NCI-H1930 (cell line): ENCODE data around the gene PCNX3.

Experiments
- DNase-seq, 2 experiments: peaks; one replicate each; lab custom pipeline; 2025; lab: John Stamatoyannopoulos, UW

Gene PCNX3

GRCh38 chr11:65598258-65598699, 17.3 kb upstream of the PCNX3 start:
- DNase-seq, result no peak

DNA sequence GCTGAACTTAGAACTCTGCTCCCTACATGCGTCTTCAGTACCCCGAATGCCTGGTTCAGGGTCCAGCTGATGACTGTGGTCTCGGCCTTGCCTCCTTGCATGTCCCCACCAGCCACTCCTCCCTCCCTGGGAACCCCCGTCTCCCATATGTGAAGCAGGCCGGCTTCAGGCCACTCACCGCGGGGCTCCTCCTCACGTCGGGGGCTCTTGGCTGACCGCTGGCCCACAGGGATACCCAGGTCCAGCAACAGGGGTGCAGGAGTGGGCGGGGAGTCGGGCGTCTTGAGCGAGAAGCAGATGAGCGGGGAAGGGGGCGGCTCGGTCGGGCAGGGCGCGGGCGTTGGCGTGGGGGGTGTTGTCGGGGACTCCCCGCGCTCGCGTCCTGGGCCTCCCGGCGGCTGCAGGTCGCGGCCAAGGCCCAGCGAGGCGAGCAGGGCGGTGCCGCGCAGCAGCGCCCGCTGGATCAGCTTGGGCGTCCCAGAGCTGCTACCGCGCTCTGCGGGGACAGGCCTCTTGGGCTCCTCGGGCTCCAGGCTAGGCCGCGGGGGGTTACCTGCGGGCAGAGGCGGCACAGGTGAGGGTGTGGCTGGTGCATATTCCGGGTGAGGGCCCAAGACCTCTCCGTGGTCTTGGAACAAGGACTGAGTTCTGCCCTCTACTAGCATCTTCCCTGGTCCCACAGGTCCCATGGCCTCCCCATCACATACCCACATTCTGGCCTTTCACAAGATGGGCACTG, 16.2 kb upstream of the PCNX3 start:
- no peak for DNase-seq

GRCh38 chr11:65599955-65600246, 15.7 kb upstream of the PCNX3 start:
- no peak for DNase-seq

DNA sequence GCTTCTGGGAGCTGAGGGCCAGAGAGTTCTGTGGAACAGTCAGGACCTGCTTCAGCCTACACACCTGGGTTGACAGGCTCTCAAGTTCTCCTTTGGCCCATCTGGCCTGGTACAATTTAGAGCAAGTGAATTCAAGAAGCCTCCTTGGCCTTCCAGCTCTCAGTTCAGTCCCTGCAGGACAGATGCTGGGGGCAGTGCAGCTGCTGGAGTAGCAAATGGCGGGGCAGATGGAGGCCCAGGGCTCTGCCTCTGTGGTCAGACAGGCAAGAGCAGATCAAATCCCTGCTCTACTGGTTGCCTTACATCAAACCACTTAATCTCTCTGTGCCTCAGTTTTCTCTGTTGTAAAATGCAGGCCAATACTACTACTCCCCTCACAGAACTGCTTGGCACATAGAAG, 11.3 kb upstream of the PCNX3 start:
- DNase-seq, result no peak

- peak; percentile 50 to 64 for DNase-seq
Measured at GRCh38 chr11:65606876-65607613, 8.5 kb upstream of the PCNX3 start.

DNA sequence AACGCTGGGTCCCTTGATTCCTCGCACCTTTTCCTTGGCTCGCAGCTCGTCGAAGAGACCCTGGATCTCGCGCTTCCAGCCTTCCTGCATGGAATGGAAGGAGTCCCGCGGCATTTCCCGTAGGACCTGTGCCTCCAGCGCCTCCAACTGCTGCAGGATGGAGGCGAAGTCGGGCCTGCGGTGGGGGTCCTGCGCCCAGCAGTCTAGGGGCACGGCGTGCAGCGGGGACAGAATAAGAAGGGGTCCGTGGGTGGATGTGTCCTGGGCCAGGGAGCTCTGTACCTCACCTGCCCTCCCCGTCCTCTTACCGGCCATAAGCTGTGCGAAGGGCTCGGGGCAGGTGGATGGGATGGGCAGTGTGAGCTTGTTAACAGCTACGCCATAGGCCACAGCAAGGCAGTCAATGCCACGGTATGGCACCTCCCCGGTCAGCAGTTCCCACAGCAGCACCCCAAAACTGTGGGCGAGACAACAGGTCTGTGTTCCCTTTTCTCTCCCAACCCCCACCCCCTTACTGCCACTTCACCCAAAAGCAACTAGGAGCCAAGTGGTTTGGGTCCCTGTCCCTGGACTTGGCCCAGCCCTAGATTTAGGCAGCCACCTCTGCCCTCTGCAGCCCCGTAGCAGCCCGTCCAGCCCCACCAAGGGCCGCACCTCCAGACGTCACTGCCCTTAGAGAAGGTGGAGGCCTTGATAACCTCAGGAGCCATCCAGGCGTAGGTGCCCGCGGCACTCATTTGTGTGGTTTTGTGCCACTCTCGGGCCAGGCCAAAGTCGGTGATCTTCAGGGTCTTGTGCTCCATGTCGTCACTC, 7.8 kb upstream of the PCNX3 start:
- no peak for DNase-seq

GRCh38 chr11:65609229-65609628, 6.3 kb upstream of the PCNX3 start:
- no peak for DNase-seq

DNA sequence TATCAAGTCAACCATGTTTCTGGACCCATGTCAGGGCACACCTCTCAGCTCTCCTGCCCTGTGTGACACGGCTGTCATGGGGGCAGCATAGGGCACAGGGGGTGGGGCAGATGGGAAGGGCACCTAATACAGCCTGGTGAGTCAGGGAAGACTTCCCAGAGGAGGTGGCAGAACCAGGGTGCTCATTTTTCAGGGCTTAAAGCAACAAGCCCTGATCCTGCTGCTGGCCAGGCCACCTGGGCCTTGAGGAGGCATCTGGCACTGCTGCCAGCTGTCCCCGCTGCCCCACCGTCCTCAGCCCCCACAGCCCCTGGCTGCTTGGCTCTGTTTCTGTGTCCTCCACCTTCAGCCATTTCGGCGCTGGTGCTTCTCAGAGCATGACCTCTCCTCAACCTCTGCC, 5.9 kb upstream of the PCNX3 start:
- DNase-seq, result no peak

DNA sequence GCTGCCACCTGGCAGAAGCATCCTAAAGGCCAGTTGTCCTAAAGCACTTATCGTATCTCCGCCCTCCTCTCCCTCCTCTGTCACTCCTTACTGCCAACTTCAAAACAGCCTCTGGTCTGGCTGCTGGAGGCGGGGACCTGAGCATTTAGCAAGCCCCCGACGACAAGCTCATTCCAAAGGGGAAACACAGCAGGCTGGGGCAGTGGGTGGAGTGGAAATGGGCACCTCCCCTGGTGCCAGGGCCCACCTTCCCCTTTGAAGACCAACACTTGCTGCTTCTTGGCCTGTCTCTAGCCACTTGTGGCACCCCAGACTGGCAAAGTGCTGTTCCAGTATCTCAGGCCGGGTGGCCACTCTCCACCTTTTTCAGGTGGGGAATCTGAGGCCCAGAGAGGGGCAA, 5.2 kb upstream of the PCNX3 start:
- DNase-seq, result no peak

- DNase-seq, result no peak
Measured at GRCh38 chr11:65611028-65611757, 4.4 kb upstream of the PCNX3 start.

DNA sequence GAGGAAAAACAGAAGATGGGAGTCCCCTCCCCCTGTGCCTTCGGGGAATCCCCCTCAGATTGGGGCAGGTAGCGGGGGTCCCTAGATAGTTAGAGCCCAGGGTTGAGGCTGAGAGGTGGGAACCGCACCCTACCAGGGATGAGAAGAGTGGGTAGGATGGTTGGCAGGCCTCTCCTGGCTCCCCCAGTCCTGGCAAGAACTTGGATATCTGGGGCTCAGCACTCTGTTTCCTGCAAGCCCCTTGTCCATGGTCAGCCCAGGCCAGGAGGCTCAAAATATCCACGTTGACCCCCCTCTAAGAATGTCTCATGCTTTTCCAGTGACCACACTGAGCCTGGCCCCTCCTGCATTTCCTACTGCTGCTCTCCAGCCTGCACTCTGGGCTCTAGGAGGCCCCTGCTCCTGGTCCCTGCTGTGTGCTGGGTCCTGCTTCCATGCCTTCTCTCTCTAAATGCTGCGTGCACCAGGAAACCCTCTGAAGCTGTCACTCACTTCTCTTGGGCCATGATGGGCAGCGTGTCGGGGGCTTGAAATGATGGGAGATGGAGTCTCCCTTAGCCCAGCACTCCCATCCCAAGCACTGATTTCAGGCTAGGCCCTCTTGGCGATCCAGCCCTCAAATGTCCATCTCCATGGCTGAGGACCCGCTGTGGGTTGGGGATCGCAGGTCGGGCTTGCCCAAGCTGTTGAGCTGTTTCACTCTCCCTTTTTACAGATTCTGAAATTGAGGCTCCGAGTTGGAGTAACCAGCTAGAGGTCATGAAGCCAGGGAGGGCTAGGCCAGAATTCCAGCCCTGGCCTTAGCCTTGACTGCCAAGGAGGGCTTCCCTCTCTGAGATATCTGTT, 3.6 kb upstream of the PCNX3 start:
- no peak for DNase-seq

GRCh38 chr11:65612691-65613090, 2.9 kb upstream of the PCNX3 start:
- DNase-seq, result no peak

GRCh38 chr11:65613091-65613928, 2.3 kb upstream of the PCNX3 start:
- DNase-seq, result no peak

DNA sequence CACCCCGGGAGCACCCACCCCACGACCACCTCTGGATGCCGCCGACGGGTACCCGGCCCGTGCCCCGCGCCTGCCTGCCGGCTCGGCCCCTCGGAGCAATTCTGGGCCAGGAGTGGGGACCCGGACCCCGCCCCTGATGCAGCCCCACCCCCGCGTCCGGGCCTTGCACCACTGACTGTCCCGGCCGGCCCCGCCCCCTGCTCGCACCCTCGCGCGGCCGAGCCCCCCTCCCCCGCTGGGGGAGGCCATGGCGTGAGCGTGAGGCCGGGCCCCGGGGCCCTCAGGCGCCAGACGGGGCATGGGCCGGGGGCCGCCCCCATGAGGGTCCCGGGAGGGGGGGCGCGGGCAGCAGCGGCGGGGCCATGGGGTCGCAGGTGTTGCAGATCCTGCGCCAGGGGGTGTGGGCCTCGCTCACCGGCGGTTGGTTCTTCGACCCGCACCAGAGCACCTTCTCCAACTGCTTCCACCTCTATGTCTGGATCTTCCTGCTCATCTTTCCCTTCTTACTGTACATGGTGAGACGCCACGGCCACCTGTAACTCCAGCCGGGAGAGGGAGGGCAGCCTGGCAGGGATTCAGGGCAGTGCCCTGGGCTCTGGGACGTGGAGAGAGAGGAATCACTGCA, 486 bp downstream of the PCNX3 start:
- no peak for DNase-seq

DNA sequence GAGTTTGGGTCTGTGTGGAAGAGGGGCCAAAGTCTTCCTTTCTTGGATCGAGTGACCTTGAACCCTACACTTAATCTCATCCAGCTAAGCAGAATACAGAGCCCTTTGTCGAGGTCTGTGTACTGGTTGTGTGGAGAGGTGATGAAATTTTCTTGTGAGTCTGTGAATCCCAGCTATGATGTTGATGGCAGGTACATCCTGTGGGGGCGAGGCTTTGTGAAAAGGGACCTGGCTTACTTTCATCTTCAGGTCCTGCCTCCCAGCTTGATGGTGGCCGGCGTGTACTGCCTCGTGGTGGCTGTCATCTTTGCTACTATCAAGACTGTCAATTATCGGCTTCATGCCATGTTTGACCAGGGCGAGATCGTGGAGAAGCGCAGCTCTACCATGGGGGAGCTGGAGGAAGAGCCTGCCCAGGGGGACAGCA, 1.0 kb downstream of the PCNX3 start:
- DNase-seq, result no peak

- DNase-seq, result no peak
Measured at GRCh38 chr11:65617136-65617850, 1.7 kb downstream of the PCNX3 start.

DNA sequence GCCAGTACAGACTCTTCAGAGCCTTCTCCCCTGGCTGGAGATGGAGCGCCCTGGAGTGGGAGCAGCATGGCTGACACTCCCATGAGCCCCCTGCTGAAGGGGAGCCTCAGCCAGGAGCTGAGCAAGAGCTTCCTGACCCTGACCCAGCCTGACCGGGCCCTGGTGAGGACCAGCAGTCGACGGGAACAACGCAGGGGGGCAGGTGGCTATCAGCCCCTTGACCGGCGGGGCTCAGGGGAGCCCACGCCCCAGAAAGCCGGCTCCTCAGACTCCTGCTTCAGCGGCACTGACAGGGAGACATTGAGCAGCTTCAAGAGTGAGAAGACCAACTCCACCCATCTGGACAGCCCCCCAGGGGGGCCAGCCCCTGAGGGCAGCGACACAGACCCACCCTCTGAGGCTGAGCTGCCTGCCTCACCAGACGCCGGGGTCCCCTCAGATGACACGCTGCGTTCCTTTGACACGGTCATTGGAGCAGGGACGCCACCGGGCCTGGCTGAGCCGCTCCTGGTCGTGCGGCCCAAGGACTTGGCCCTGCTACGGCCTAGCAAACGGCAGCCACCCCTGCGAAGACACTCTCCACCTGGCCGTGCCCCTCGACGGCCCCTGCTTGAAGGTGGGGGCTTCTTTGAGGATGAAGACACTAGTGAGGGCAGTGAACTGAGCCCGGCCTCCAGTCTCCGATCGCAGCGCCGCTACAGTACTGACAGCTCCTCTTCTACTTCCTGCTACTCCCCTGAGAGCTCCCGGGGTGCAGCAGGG, 2.6 kb downstream of the PCNX3 start:
- DNase-seq, result no peak

- DNase-seq, result no peak
Measured at GRCh38 chr11:65618763-65619162, 3.2 kb downstream of the PCNX3 start.
